Measurements from ENCODE around the gene SPO11. TPM values are rescaled to one million over a fixed set of nuclear protein-coding genes. Genes with fewer than 3 reads are reported as not detected.
"Not testable (repeated sequence)": the region's sequence is repeated elsewhere in the genome, so short reads cannot be mapped to it uniquely, and the experiment has no call there.

SPO11 gene
- total and polyA plus RNA-seq, 10 of the 15 experiments (the other 5 are each of a cell fraction or from before 2014, with no cell fraction given), result not detected

DNA sequence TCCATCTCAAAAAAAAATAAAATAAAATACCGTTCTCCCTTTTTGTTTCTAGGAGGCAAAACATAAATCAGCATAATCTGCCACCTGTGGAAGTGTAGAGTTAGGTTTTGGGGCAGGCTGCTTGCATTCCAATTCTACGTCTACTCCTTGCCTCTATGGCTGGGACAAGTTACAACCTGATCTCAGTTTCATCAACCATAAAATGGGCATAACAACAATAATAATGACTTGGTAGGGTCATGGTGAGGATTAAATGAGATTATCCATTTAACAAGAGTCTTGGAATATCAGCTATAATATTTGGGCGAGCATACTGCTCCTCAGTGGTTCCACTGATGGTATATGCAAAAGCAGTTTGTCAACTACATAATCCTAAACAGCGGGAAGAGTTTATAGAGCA is 17.8 kb downstream of the SPO11 start:
- peaks cover 4% of the 10 kb centered on the region; the same call in 1 of the 2 replicates for H3K4me1 ChIP-seq (ENCODE audit: control insufficient read depth, insufficient read depth, low read length)
- no peaks in the 10 kb centered on the region for H3K27me3 ChIP-seq (replicated peaks in 1 of 2; ENCODE audit: control insufficient read depth in 2 of 2, insufficient read depth in 2 of 2, low read length in 1 of 2)
- BruUV-seq (replicated peaks), result no TSS peak
- H2AFZ ChIP-seq (ENCODE audit: control insufficient read depth, low read depth, low read length), result no peak overlapping the region
- H3K36me3 ChIP-seq (ENCODE audit: control insufficient read depth in 2 of 2, insufficient read depth in 2 of 2, low read length in 1 of 2), result no peaks in the 10 kb centered on the region
- in situ Hi-C loops (cut with MboI), result no loop called here
- no peaks in the 10 kb centered on the region for H4K20me1 ChIP-seq (ENCODE audit: control insufficient read depth, insufficient read depth)
- H3K4me2 ChIP-seq (ENCODE audit: control insufficient read depth, insufficient read depth), result no peak overlapping the region
- ChIA-PET SMC1A (ENCODE audit: uncharacterized antibody, unreplicated experiment) (no interaction called here), CTCF (interaction anchor here (0.6 to 3.4 kb wide), 9 partner anchors 12 to 1075 kb away, joined by 3 to 21 read pairs (median 11); no protein-coding TSS in a partner anchor), POLR2A (no interaction called here), RAD21 (ENCODE audit: unreplicated experiment) (no interaction called here)
- FAIRE-seq (no peak), DNase-seq (ENCODE audit: low read depth, low spot score) (no peak), ATAC-seq (no peak)
- H3K9ac ChIP-seq (ENCODE audit: control insufficient read depth, insufficient read depth, low read length), result no peak overlapping the region
- no peak overlapping the region for H3K4me3 ChIP-seq
- H3K27ac ChIP-seq (ENCODE audit: control insufficient read depth, insufficient read depth), result no peak overlapping the region
- peaks cover 15% of the 10 kb centered on the region for H3K79me2 ChIP-seq (ENCODE audit: control insufficient read depth, insufficient read depth, low read length)
- TF ChIP-seq KLF5 (IDR thresholded peaks at IDR 0.05; ENCODE audit: partially characterized antibody) (no peak), RFX5 (IDR thresholded peaks at IDR 0.05; ENCODE audit: low read depth, low read length) (no peak), CBX3 (IDR thresholded peaks at IDR 0.05; ENCODE audit: borderline replicate concordance, low read depth) (no peak), RAD51 (IDR thresholded peaks at IDR 0.05) (no peak), CREM (IDR thresholded peaks at IDR 0.05; ENCODE audit: low read depth) (no peak)
- TF ChIP-seq, protein P1, sequence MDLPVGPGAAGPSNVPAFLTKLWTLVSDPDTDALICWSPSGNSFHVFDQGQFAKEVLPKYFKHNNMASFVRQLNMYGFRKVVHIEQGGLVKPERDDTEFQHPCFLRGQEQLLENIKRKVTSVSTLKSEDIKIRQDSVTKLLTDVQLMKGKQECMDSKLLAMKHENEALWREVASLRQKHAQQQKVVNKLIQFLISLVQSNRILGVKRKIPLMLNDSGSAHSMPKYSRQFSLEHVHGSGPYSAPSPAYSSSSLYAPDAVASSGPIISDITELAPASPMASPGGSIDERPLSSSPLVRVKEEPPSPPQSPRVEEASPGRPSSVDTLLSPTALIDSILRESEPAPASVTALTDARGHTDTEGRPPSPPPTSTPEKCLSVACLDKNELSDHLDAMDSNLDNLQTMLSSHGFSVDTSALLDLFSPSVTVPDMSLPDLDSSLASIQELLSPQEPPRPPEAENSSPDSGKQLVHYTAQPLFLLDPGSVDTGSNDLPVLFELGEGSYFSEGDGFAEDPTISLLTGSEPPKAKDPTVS (IDR thresholded peaks at IDR 0.05; ENCODE audit: low read depth, low read length), result no peak
- TF ChIP-seq, protein P2, sequence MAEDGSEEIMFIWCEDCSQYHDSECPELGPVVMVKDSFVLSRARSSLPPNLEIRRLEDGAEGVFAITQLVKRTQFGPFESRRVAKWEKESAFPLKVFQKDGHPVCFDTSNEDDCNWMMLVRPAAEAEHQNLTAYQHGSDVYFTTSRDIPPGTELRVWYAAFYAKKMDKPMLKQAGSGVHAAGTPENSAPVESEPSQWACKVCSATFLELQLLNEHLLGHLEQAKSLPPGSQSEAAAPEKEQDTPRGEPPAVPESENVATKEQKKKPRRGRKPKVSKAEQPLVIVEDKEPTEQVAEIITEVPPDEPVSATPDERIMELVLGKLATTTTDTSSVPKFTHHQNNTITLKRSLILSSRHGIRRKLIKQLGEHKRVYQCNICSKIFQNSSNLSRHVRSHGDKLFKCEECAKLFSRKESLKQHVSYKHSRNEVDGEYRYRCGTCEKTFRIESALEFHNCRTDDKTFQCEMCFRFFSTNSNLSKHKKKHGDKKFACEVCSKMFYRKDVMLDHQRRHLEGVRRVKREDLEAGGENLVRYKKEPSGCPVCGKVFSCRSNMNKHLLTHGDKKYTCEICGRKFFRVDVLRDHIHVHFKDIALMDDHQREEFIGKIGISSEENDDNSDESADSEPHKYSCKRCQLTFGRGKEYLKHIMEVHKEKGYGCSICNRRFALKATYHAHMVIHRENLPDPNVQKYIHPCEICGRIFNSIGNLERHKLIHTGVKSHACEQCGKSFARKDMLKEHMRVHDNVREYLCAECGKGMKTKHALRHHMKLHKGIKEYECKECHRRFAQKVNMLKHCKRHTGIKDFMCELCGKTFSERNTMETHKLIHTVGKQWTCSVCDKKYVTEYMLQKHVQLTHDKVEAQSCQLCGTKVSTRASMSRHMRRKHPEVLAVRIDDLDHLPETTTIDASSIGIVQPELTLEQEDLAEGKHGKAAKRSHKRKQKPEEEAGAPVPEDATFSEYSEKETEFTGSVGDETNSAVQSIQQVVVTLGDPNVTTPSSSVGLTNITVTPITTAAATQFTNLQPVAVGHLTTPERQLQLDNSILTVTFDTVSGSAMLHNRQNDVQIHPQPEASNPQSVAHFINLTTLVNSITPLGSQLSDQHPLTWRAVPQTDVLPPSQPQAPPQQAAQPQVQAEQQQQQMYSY (CRISPR knock-in tag; IDR thresholded peaks at IDR 0.05), result no peak
- TF ChIP-seq, protein P3, sequence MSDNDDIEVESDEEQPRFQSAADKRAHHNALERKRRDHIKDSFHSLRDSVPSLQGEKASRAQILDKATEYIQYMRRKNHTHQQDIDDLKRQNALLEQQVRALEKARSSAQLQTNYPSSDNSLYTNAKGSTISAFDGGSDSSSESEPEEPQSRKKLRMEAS (IDR thresholded peaks at IDR 0.05; ENCODE audit: low read depth, low read length), result no peak
- intact Hi-C loops (cut with micrococcal nuclease; ENCODE audit: unreplicated experiment), result no loop called here
- 52% methylated on average over 4 of the region's 4 CpGs for WGBS (ENCODE audit: insufficient coverage, insufficient replicate concordance, low lambda C conversion rate, missing lambda C conversion rate)
- H3K9me3 ChIP-seq (replicated peaks; ENCODE audit: control insufficient read depth, insufficient read depth, low read length), result no peaks in the 10 kb centered on the region

DNA sequence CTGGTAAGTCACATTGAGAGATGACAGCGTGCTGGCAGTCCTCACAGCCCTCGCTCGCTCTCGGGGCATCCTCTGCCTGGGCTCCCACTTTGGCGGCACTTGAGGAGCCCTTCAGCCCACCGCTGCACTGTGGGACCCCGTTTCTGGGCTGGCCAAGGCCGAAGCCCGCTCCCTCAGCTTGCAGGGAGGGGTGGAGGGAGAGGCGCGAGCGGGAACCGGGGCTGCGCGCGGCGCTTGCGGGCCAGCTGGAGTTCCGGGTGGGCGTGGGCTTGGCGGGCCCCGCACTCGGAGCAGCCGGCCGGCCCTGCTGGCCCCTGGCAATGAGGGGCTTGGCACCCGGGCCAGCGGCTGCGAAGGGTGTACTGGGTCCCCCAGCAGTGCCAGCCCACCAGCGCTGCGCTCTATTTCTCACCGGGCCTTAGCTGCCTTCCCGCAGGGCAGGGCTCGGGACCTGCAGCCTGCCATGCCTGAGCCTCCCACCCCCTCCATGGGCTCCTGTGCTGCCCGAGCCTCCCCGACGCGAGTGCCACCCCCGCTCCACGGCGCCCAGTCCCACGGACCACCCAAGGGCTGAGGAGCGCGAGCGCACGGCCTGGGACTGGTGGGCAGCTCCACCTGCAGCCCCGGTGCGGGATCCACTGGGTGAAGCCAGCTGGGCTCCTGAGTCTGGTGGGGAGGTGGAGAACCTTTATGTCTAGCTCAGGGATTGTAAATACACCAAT is 18.8 kb downstream of the SPO11 start:
- H2AFZ ChIP-seq (ENCODE audit: control insufficient read depth, low read depth, low read length); ATAC-seq; H3K27ac ChIP-seq (ENCODE audit: control insufficient read depth, insufficient read depth); DNase-seq (ENCODE audit: low read depth, low spot score); H3K4me2 ChIP-seq (ENCODE audit: control insufficient read depth, insufficient read depth); in situ Hi-C loops (cut with MboI); H3K4me3 ChIP-seq; H3K4me1 ChIP-seq (ENCODE audit: control insufficient read depth, insufficient read depth, low read length); H3K9me3 ChIP-seq (replicated peaks; ENCODE audit: control insufficient read depth, insufficient read depth, low read length); H3K9ac ChIP-seq (ENCODE audit: control insufficient read depth, insufficient read depth, low read length); H3K27me3 ChIP-seq (replicated peaks in 1 of 2; ENCODE audit: control insufficient read depth in 2 of 2, insufficient read depth in 2 of 2, low read length in 1 of 2); FAIRE-seq; intact Hi-C loops (cut with micrococcal nuclease; ENCODE audit: unreplicated experiment); H4K20me1 ChIP-seq (ENCODE audit: control insufficient read depth, insufficient read depth); POLR2A ChIA-PET; H3K36me3 ChIP-seq (ENCODE audit: control insufficient read depth in 2 of 2, insufficient read depth in 2 of 2, low read length in 1 of 2); BruUV-seq (replicated peaks): not testable (repeated sequence)
- ChIA-PET CTCF (interaction anchor here (1.1 to 3.4 kb wide), 12 partner anchors 9 to 1500 kb away, joined by 3 to 21 read pairs (median 4); no protein-coding TSS in a partner anchor), SMC1A (ENCODE audit: uncharacterized antibody, unreplicated experiment) (interaction anchor here (1.5 kb wide), 1 partner anchor 145 kb away, joined by 4 read pairs; no protein-coding TSS in a partner anchor), RAD21 (ENCODE audit: unreplicated experiment) (interaction anchor here (0.6 to 0.9 kb wide), 2 partner anchors 15 to 40 kb away, joined by 3 to 5 read pairs; no protein-coding TSS in a partner anchor)
- H3K79me2 ChIP-seq (ENCODE audit: control insufficient read depth, insufficient read depth, low read length), result peaks cover 24% of the 10 kb centered on the region
- 88% methylated on average over 24 of the region's 47 CpGs for WGBS (ENCODE audit: insufficient coverage, insufficient replicate concordance, low lambda C conversion rate, missing lambda C conversion rate)

Measured in GM12878 (cell line).